Measurements from ENCODE around the gene CMSS1. TPM values are rescaled to one million over a fixed set of nuclear protein-coding genes. Genes with fewer than 3 reads are reported as not detected.

CMSS1 gene
- total RNA-seq, 2 experiments from 2014 or later, result 95.8 to 106 TPM

GRCh38 chr3:99984668-99985067 is 167.0 kb downstream of the CMSS1 start:
- Mint-ChIP-seq H3K27me3 (ENCODE audit: low read depth) (no peaks in the 10 kb centered on the region), H3K4me3 (no peak overlapping the region), H3K9me3 (no peaks in the 10 kb centered on the region), H3K27ac (no peak overlapping the region), H3K4me1 (ENCODE audit: low read depth) (no peaks in the 10 kb centered on the region), H3K36me3 (ENCODE audit: low read depth) (no peaks in the 10 kb centered on the region)
- CTCF ChIA-PET, result no interaction called here
- intact Hi-C loops (cut with micrococcal nuclease), result no loop called here
- DNase-seq, result no peak

GRCh38 chr3:99990179-99990578 is 172.5 kb downstream of the CMSS1 start:
- H3K4me1 Mint-ChIP-seq (ENCODE audit: low read depth), result no peaks in the 10 kb centered on the region
- no peak overlapping the region for H3K4me3 Mint-ChIP-seq
- H3K9me3 Mint-ChIP-seq, result peaks cover 15% of the 10 kb centered on the region
- no peaks in the 10 kb centered on the region for H3K27me3 Mint-ChIP-seq (ENCODE audit: low read depth)
- CTCF ChIA-PET, result no interaction called here
- H3K27ac Mint-ChIP-seq, result no peak overlapping the region
- intact Hi-C loops (cut with micrococcal nuclease), result no loop called here
- no peak for DNase-seq
- peaks cover 15% of the 10 kb centered on the region for H3K36me3 Mint-ChIP-seq (ENCODE audit: low read depth)

GRCh38 chr3:99997293-99997692 is 179.6 kb downstream of the CMSS1 start:
- intact Hi-C loops (cut with micrococcal nuclease), result no loop called here
- CTCF ChIA-PET, result no interaction called here
- Mint-ChIP-seq H3K9me3 (peaks cover 21% of the 10 kb centered on the region), H3K4me1 (ENCODE audit: low read depth) (no peaks in the 10 kb centered on the region), H3K27ac (no peak overlapping the region), H3K36me3 (ENCODE audit: low read depth) (peaks cover 28% of the 10 kb centered on the region), H3K4me3 (no peak overlapping the region), H3K27me3 (ENCODE audit: low read depth) (no peaks in the 10 kb centered on the region)
- DNase-seq, result no peak

GRCh38 chr3:99999536-99999935 is 181.9 kb downstream of the CMSS1 start:
- H3K4me1 Mint-ChIP-seq (ENCODE audit: low read depth), result peaks cover 8% of the 10 kb centered on the region
- CTCF ChIA-PET, result no interaction called here
- peaks cover 15% of the 10 kb centered on the region for H3K36me3 Mint-ChIP-seq (ENCODE audit: low read depth)
- no peak for DNase-seq
- H3K4me3 Mint-ChIP-seq, result no peak overlapping the region
- H3K27me3 Mint-ChIP-seq (ENCODE audit: low read depth), result no peaks in the 10 kb centered on the region
- H3K9me3 Mint-ChIP-seq, result peaks cover 9% of the 10 kb centered on the region
- H3K27ac Mint-ChIP-seq, result no peak overlapping the region
- intact Hi-C loops (cut with micrococcal nuclease), result no loop called here

- H3K27me3 Mint-ChIP-seq (ENCODE audit: low read depth), result no peaks in the 10 kb centered on the region
- H3K9me3 Mint-ChIP-seq, result peaks cover 4% of the 10 kb centered on the region
- H3K4me1 Mint-ChIP-seq (ENCODE audit: low read depth), result peaks cover 10% of the 10 kb centered on the region
- intact Hi-C loops (cut with micrococcal nuclease), result no loop called here
- no peak overlapping the region for H3K27ac Mint-ChIP-seq
- CTCF ChIA-PET, result no interaction called here
- H3K4me3 Mint-ChIP-seq, result no peak overlapping the region
- DNase-seq, result no peak
- H3K36me3 Mint-ChIP-seq (ENCODE audit: low read depth), result peaks cover 7% of the 10 kb centered on the region
Observed at GRCh38 chr3:100001083-100001482, 183.4 kb downstream of the CMSS1 start.

- Mint-ChIP-seq H3K27me3 (ENCODE audit: low read depth) (no peaks in the 10 kb centered on the region), H3K4me3 (no peak overlapping the region), H3K36me3 (ENCODE audit: low read depth) (peaks cover 2% of the 10 kb centered on the region), H3K4me1 (ENCODE audit: low read depth) (peaks cover 10% of the 10 kb centered on the region), H3K9me3 (no peaks in the 10 kb centered on the region), H3K27ac (no peak overlapping the region)
- CTCF ChIA-PET, result interaction anchor here (0.7 to 1.3 kb wide), 2 partner anchors 12 to 40 kb away, joined by 3 read pairs; no protein-coding TSS in a partner anchor
- no peak for DNase-seq
- intact Hi-C loops (cut with micrococcal nuclease), result no loop called here
Observed at GRCh38 chr3:100001526-100002270, 184.0 kb downstream of the CMSS1 start.

- Mint-ChIP-seq H3K27ac (no peak overlapping the region), H3K9me3 (no peaks in the 10 kb centered on the region), H3K4me3 (no peak overlapping the region), H3K4me1 (ENCODE audit: low read depth) (peaks cover 10% of the 10 kb centered on the region), H3K27me3 (ENCODE audit: low read depth) (no peaks in the 10 kb centered on the region), H3K36me3 (ENCODE audit: low read depth) (no peaks in the 10 kb centered on the region)
- peak; percentile 8 for DNase-seq
- CTCF ChIA-PET, result interaction anchor here (0.7 to 1.3 kb wide), 2 partner anchors 11 to 41 kb away, joined by 3 read pairs; no protein-coding TSS in a partner anchor
- intact Hi-C loops (cut with micrococcal nuclease), result no loop called here
Observed at GRCh38 chr3:100002599-100003350, 185.1 kb downstream of the CMSS1 start.

GRCh38 chr3:100003609-100004503 is 186.2 kb downstream of the CMSS1 start:
- CTCF ChIA-PET, result no interaction called here
- Mint-ChIP-seq H3K27me3 (ENCODE audit: low read depth) (no peaks in the 10 kb centered on the region), H3K36me3 (ENCODE audit: low read depth) (no peaks in the 10 kb centered on the region), H3K27ac (no peak overlapping the region), H3K4me1 (ENCODE audit: low read depth) (peaks cover 10% of the 10 kb centered on the region), H3K4me3 (no peak overlapping the region), H3K9me3 (no peaks in the 10 kb centered on the region)
- DNase-seq, result no peak
- intact Hi-C loops (cut with micrococcal nuclease), result no loop called here

- Mint-ChIP-seq H3K4me3 (no peak overlapping the region), H3K27ac (no peak overlapping the region), H3K27me3 (ENCODE audit: low read depth) (no peaks in the 10 kb centered on the region), H3K4me1 (ENCODE audit: low read depth) (peaks cover 16% of the 10 kb centered on the region), H3K36me3 (ENCODE audit: low read depth) (peaks cover 1% of the 10 kb centered on the region), H3K9me3 (no peaks in the 10 kb centered on the region)
- CTCF ChIA-PET, result no interaction called here
- intact Hi-C loops (cut with micrococcal nuclease), result no loop called here
- no peak for DNase-seq
Observed at GRCh38 chr3:100004931-100005330, 187.3 kb downstream of the CMSS1 start.

- Mint-ChIP-seq H3K4me3 (no peak overlapping the region), H3K36me3 (ENCODE audit: low read depth) (peaks cover 6% of the 10 kb centered on the region), H3K4me1 (ENCODE audit: low read depth) (peaks cover 18% of the 10 kb centered on the region), H3K9me3 (no peaks in the 10 kb centered on the region), H3K27me3 (ENCODE audit: low read depth) (no peaks in the 10 kb centered on the region), H3K27ac (no peak overlapping the region)
- intact Hi-C loops (cut with micrococcal nuclease), result no loop called here
- DNase-seq, result no peak
- CTCF ChIA-PET, result interaction anchor here (0.7 kb wide), 1 partner anchor 174 kb away, joined by 9 read pairs; no protein-coding TSS in a partner anchor
Observed at GRCh38 chr3:100005665-100006393, 188.2 kb downstream of the CMSS1 start.

GRCh38 chr3:100006570-100007271 is 189.1 kb downstream of the CMSS1 start:
- intact Hi-C loops (cut with micrococcal nuclease), result no loop called here
- Mint-ChIP-seq H3K4me1 (ENCODE audit: low read depth) (peaks cover 18% of the 10 kb centered on the region), H3K4me3 (no peak overlapping the region), H3K9me3 (no peaks in the 10 kb centered on the region), H3K27me3 (ENCODE audit: low read depth) (no peaks in the 10 kb centered on the region), H3K27ac (no peak overlapping the region), H3K36me3 (ENCODE audit: low read depth) (peaks cover 11% of the 10 kb centered on the region)
- no peak for DNase-seq
- CTCF ChIA-PET, result interaction anchor here (0.6 to 0.7 kb wide), 3 partner anchors 107 to 453 kb away, joined by 3 to 9 read pairs (median 5); partner anchors contain the start of gene FILIP1L

All from activated naive CD4-positive, alpha-beta T cell treated with anti-CD3 and anti-CD28 coated beads for 36 hours (primary cell).